Activated CD8-positive, alpha-beta T cell treated with anti-CD3 and anti-CD28 coated beads for 36 hours (primary cell): ENCODE results near the gene MOCS1. TPM values are rescaled to one million over a fixed set of nuclear protein-coding genes. Genes with fewer than 3 reads are reported as not detected.

Experiments
- ATAC-seq: fragments of 200-7000 bp; cut with Tn5 transposase; one replicate; pipeline ENCODE4 v1.10.0; 2021; ENCODE audit warnings: mild to moderate bottlenecking, moderate library complexity
- CTCF ChIA-PET: fragments of 350-600 bp; sonication (Branson Sonifier 250); formaldehyde crosslinking; loops from one replicate; lab custom pipeline; 2021; ENCODE audit warnings: antibody characterized with exemption; lab: Charles Lee
- POLR2A ChIA-PET: fragments of 350-600 bp; sonication (Branson Sonifier 250); formaldehyde crosslinking; loops from one replicate; lab custom pipeline; 2021; ENCODE audit warnings: antibody characterized with exemption; lab: Charles Lee
- DNase-seq: peaks from one replicate; pipeline ENCODE4 v3.0.0-alpha.2; 2020
- H3K27ac Mint-ChIP-seq: one replicate; pipeline ENCODE4 v1.8.0; 2021; ENCODE audit warnings: mild to moderate bottlenecking, mixed read lengths
- H3K27me3 Mint-ChIP-seq: one replicate; pipeline ENCODE4 v1.8.0; 2021; ENCODE audit warnings: mixed read lengths
- H3K36me3 Mint-ChIP-seq: one replicate; pipeline ENCODE4 v1.8.0; 2021; ENCODE audit warnings: low read depth, mixed read lengths
- H3K4me1 Mint-ChIP-seq: one replicate; pipeline ENCODE4 v1.8.0; 2021; ENCODE audit warnings: low read depth, mixed read lengths
- H3K4me3 Mint-ChIP-seq: one replicate; pipeline ENCODE4 v1.8.0; 2021; ENCODE audit warnings: mild to moderate bottlenecking, moderate library complexity, mixed read lengths
- H3K9me3 Mint-ChIP-seq: one replicate; pipeline ENCODE4 v1.8.0; 2021; ENCODE audit warnings: mixed read lengths
- intact Hi-C: fragments of 100-400 bp; cut with micrococcal nuclease; formaldehyde crosslinking; loops from one replicate; pipeline ENCODE4 v1.10.0; 2022
- total RNA-seq, 2 experiments: library from RNA; stranded (reverse); gene quantifications; one replicate each; pipeline ENCODE4 v1.2.3, GENCODE V29; 2021
- TF ChIP-seq, protein P1 (sequence below): fragments of 200-600 bp; IDR thresholded peaks from one replicate; pipeline ENCODE4 v1.8.0; 2022; ENCODE audit warnings: antibody characterized with exemption, mild to moderate bottlenecking

The MOCS1 gene
- total RNA-seq, 2 experiments from 2014 or later, result 1.5 to 1.8 TPM

DNA sequence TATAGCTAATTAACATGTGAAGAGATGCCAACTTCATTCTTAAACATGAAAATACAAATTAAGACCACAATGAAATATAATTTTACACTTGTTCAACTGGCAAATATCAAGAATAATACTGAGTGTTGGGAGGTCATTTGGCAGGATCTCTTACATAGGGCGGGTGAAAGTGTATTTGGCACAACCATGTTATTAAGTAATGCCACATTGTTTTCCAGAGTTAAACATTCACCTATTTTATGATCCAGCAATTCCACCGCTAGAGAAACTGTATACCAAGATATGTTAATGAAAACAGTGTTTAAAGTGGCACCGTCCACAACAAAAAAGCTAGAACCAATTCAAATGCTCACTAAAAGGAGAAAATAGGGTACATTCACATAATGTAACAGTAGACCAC, 14.1 kb downstream of the MOCS1 start:
- no peak for ATAC-seq
- ChIA-PET POLR2A (interaction anchor here (0.7 kb wide), 1 partner anchor 1724 kb away, joined by 3 read pairs; no protein-coding TSS in a partner anchor), CTCF (no interaction called here)
- TF ChIP-seq, protein P1, sequence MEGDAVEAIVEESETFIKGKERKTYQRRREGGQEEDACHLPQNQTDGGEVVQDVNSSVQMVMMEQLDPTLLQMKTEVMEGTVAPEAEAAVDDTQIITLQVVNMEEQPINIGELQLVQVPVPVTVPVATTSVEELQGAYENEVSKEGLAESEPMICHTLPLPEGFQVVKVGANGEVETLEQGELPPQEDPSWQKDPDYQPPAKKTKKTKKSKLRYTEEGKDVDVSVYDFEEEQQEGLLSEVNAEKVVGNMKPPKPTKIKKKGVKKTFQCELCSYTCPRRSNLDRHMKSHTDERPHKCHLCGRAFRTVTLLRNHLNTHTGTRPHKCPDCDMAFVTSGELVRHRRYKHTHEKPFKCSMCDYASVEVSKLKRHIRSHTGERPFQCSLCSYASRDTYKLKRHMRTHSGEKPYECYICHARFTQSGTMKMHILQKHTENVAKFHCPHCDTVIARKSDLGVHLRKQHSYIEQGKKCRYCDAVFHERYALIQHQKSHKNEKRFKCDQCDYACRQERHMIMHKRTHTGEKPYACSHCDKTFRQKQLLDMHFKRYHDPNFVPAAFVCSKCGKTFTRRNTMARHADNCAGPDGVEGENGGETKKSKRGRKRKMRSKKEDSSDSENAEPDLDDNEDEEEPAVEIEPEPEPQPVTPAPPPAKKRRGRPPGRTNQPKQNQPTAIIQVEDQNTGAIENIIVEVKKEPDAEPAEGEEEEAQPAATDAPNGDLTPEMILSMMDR, result no peak
- H3K36me3 Mint-ChIP-seq, result no peaks in the 10 kb centered on the region
- no peak for DNase-seq
- H3K27ac Mint-ChIP-seq, result no peak overlapping the region
- peaks cover 4% of the 10 kb centered on the region for H3K4me1 Mint-ChIP-seq
- H3K9me3 Mint-ChIP-seq, result no peaks in the 10 kb centered on the region
- no peak overlapping the region for H3K4me3 Mint-ChIP-seq
- intact Hi-C loops, result no loop called here
- no peaks in the 10 kb centered on the region for H3K27me3 Mint-ChIP-seq

DNA sequence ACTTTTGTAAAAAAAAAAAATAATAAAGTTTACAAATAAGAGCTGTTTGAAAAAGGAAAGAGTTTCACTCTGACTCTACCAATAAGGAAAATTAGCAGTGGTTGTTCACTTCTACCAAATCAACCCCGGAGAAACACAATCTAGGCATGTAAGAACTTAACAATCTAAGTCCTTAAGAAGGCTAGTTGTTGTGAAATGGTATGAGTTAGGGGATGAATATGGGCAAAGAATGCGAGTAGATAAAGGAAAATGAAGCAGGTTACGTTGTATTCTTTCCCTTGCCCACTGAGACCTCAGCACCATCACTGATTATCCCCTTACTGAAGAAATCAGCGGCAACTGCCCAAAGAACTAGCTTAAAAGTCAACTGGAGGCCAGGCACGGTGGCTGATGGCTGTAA, 15.4 kb downstream of the MOCS1 start:
- POLR2A ChIA-PET, result no interaction called here

DNA sequence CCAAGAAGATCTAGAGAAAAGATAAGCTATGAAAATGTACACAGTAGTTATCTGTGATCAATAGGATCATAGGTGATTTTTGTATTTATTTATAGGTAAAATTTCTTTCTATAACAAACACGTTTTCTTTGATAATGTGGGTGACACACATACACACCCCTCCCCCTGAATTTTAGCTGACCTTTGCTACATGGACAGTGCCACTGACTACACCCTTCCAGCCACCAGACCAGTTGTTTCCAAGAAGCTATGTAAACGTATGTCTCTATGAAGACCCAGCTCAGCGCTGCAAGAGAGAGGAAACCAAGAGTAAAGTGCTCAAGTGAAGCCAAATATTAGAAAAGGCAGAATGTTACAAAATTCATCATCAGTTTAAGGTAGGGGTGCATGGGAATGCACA, 16.3 kb downstream of the MOCS1 start:
- TF ChIP-seq, protein P1, result no peak
- ATAC-seq (no peak), DNase-seq (no peak)
- no peaks in the 10 kb centered on the region for H3K9me3 Mint-ChIP-seq
- CTCF ChIA-PET, result no interaction called here
- H3K36me3 Mint-ChIP-seq, result peaks cover 2% of the 10 kb centered on the region
- H3K27ac Mint-ChIP-seq, result no peak overlapping the region
- no peaks in the 10 kb centered on the region for H3K27me3 Mint-ChIP-seq
- POLR2A ChIA-PET, result no interaction called here
- H3K4me3 Mint-ChIP-seq, result no peak overlapping the region
- intact Hi-C loops, result no loop called here
- H3K4me1 Mint-ChIP-seq, result peaks cover 3% of the 10 kb centered on the region

More for the DNA sequence above, 15.4 kb downstream of the MOCS1 start:
- H3K27ac Mint-ChIP-seq, result no peak overlapping the region
- peaks cover 4% of the 10 kb centered on the region for H3K4me1 Mint-ChIP-seq
- peaks cover 2% of the 10 kb centered on the region for H3K36me3 Mint-ChIP-seq
- H3K4me3 Mint-ChIP-seq, result no peak overlapping the region
- DNase-seq (no peak), ATAC-seq (no peak)
- intact Hi-C loops, result no loop called here
- H3K27me3 Mint-ChIP-seq, result no peaks in the 10 kb centered on the region
- TF ChIP-seq, protein P1, result no peak
- CTCF ChIA-PET, result no interaction called here
- no peaks in the 10 kb centered on the region for H3K9me3 Mint-ChIP-seq

DNA sequence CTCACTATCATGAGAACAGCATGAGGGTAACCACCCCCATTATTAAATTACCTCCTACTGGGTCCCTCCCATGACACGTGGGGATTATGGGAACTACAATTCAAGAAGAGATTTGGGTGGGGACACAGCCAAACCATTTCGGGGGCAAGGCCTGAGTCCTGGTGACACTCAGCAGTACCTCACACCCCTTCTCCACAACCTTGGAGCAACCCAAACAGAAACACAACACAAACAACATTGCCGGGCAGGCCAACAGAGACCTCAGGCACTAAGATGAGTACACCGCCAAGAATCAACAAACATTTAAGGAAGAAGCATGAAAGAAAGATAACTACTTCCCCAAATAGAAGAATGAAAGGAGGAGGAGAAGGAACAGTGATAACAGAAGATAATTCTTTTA, 16.9 kb downstream of the MOCS1 start:
- CTCF ChIA-PET, result interaction anchor here (1.0 kb wide), 1 partner anchor 52 kb away, joined by 4 read pairs; no protein-coding TSS in a partner anchor
- Mint-ChIP-seq H3K4me1 (no peaks in the 10 kb centered on the region), H3K27me3 (no peaks in the 10 kb centered on the region), H3K9me3 (no peaks in the 10 kb centered on the region), H3K27ac (no peak overlapping the region), H3K36me3 (peaks cover 2% of the 10 kb centered on the region), H3K4me3 (no peak overlapping the region)
- DNase-seq, result no peak
- TF ChIP-seq, protein P1, result no peak
- no peak for ATAC-seq
- POLR2A ChIA-PET, result no interaction called here
- intact Hi-C loops, result no loop called here

DNA sequence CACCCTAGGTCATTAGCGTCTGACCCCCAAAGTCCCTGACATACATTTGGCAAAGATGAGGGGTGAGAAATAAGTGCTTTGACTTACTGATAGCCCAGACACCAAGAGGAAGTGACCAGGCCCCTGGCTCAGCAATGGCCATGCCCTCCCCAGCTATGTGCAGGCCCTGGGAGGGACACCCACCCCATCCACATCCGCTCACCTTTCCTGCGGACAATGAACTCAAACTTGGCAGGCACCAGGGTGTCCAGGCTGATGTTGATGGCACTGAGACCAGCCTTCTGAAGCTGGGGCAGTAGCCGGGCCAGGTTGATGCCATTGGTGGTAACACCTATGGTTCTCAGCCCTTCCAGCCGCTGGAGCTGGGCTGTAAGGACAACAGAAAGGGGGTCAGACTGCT, 18.4 kb downstream of the MOCS1 start:
- intact Hi-C loops, result no loop called here
- Mint-ChIP-seq H3K27me3 (no peaks in the 10 kb centered on the region), H3K4me1 (no peaks in the 10 kb centered on the region), H3K4me3 (no peak overlapping the region), H3K27ac (no peak overlapping the region), H3K9me3 (no peaks in the 10 kb centered on the region), H3K36me3 (peaks cover 2% of the 10 kb centered on the region)
- ChIA-PET CTCF (no interaction called here), POLR2A (interaction anchor here (0.8 kb wide), 1 partner anchor 50 kb away, joined by 3 read pairs; no protein-coding TSS in a partner anchor)
- ATAC-seq (no peak), DNase-seq (no peak)
- TF ChIP-seq, protein P1, result no peak
